ENCODE results near the gene RALGPS2. TPM values are rescaled to one million over a fixed set of nuclear protein-coding genes. Genes with fewer than 3 reads are reported as not detected.

RALGPS2 gene
- total and polyA plus RNA-seq, 2 experiments from 2014 or later: 8.1 to 31.2 TPM

DNA sequence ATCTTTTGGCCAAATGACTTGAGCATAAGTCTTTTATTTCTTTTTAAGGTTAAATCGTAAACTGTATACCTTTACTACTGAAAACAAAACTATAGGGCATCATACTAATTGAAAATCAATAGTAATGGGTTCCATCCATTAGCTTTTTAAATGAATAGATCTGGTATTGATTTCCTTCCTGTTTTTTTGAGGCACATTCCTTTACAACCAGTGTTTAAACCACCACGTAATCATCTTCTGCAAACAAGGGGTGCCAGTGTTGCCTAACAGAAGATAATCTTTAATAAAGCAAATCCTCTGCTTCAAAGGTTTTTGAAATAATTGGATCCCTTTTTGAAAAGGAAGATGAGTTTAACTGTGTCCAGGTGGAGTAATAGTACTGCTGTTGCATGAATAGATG, 194.5 kb downstream of the RALGPS2 start:
- Mint-ChIP-seq H3K4me3 (no peak overlapping the region), H3K27me3 (ENCODE audit: insufficient read depth, low read depth, poor library complexity) (no peaks in the 10 kb centered on the region), H3K27ac (no peak overlapping the region; the same call in 1 of the 2 replicates), H3K36me3 (ENCODE audit: low read depth) (peaks cover 6% of the 10 kb centered on the region; the same call in 1 of the 3 replicates), H3K9me3 (no peaks in the 10 kb centered on the region), H3K4me1 (peaks cover 6% of the 10 kb centered on the region; the same call in 2 of the 3 replicates)
- Histone ChIP-seq H3K9me2 (ENCODE audit: insufficient read depth) (no peaks in the 10 kb centered on the region), H3K4me2 (no peak overlapping the region), H3K79me2 (replicated peaks; ENCODE audit: insufficient read depth) (no peaks in the 10 kb centered on the region), H4K20me1 (replicated peaks; ENCODE audit: insufficient read depth) (no peaks in the 10 kb centered on the region), H3K27me3 (ENCODE audit: insufficient read depth) (no peaks in the 10 kb centered on the region), H3K4me1 (ENCODE audit: insufficient read depth) (no peaks in the 10 kb centered on the region), H2AFZ (no peak overlapping the region), H3K36me3 (ENCODE audit: insufficient read depth) (no peaks in the 10 kb centered on the region), H3K4me3 (no peak overlapping the region), H3K27ac (ENCODE audit: low read depth) (no peak overlapping the region), H3F3A (replicated peaks; ENCODE audit: low read depth) (no peaks in the 10 kb centered on the region)
- DNase-seq (ENCODE audit: low spot score) (no peak), ATAC-seq (no peak)
- no peak for TF ChIP-seq CREB1 (CRISPR knock-in tag; IDR thresholded peaks at IDR 0.05; ENCODE audit: low read depth)
- TF ChIP-seq NANOG (IDR thresholded peaks at IDR 0.05; ENCODE audit: borderline replicate concordance): no peak
- TF ChIP-seq, protein P1, sequence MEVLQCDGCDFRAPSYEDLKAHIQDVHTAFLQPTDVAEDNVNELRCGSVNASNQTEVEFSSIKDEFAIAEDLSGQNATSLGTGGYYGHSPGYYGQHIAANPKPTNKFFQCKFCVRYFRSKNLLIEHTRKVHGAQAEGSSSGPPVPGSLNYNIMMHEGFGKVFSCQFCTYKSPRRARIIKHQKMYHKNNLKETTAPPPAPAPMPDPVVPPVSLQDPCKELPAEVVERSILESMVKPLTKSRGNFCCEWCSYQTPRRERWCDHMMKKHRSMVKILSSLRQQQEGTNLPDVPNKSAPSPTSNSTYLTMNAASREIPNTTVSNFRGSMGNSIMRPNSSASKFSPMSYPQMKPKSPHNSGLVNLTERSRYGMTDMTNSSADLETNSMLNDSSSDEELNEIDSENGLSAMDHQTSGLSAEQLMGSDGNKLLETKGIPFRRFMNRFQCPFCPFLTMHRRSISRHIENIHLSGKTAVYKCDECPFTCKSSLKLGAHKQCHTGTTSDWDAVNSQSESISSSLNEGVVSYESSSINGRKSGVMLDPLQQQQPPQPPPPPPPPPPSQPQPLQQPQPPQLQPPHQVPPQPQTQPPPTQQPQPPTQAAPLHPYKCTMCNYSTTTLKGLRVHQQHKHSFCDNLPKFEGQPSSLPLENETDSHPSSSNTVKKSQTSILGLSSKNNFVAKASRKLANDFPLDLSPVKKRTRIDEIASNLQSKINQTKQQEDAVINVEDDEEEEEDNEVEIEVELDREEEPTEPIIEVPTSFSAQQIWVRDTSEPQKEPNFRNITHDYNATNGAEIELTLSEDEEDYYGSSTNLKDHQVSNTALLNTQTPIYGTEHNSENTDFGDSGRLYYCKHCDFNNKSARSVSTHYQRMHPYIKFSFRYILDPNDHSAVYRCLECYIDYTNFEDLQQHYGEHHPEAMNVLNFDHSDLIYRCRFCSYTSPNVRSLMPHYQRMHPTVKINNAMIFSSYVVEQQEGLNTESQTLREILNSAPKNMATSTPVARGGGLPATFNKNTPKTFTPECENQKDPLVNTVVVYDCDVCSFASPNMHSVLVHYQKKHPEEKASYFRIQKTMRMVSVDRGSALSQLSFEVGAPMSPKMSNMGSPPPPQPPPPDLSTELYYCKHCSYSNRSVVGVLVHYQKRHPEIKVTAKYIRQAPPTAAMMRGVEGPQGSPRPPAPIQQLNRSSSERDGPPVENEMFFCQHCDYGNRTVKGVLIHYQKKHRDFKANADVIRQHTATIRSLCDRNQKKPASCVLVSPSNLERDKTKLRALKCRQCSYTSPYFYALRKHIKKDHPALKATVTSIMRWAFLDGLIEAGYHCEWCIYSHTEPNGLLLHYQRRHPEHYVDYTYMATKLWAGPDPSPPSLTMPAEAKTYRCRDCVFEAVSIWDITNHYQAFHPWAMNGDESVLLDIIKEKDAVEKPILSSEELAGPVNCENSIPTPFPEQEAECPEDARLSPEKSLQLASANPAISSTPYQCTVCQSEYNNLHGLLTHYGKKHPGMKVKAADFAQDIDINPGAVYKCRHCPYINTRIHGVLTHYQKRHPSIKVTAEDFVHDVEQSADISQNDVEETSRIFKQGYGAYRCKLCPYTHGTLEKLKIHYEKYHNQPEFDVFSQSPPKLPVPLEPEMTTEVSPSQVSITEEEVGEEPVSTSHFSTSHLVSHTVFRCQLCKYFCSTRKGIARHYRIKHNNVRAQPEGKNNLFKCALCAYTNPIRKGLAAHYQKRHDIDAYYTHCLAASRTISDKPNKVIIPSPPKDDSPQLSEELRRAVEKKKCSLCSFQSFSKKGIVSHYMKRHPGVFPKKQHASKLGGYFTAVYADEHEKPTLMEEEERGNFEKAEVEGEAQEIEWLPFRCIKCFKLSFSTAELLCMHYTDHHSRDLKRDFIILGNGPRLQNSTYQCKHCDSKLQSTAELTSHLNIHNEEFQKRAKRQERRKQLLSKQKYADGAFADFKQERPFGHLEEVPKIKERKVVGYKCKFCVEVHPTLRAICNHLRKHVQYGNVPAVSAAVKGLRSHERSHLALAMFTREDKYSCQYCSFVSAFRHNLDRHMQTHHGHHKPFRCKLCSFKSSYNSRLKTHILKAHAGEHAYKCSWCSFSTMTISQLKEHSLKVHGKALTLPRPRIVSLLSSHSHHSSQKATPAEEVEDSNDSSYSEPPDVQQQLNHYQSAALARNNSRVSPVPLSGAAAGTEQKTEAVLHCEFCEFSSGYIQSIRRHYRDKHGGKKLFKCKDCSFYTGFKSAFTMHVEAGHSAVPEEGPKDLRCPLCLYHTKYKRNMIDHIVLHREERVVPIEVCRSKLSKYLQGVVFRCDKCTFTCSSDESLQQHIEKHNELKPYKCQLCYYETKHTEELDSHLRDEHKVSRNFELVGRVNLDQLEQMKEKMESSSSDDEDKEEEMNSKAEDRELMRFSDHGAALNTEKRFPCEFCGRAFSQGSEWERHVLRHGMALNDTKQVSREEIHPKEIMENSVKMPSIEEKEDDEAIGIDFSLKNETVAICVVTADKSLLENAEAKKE (CRISPR knock-in tag; IDR thresholded peaks at IDR 0.05): no peak
- no peak for TF ChIP-seq EZH2 (IDR thresholded peaks at IDR 0.05; ENCODE audit: low read depth, unreplicated experiment)
- no peak for TF ChIP-seq POLR2AphosphoS5 (IDR thresholded peaks at IDR 0.05; ENCODE audit: low read depth)
- TF ChIP-seq ZNF114 (CRISPR knock-in tag; IDR thresholded peaks at IDR 0.05): no peak
- TF ChIP-seq, protein P2, sequence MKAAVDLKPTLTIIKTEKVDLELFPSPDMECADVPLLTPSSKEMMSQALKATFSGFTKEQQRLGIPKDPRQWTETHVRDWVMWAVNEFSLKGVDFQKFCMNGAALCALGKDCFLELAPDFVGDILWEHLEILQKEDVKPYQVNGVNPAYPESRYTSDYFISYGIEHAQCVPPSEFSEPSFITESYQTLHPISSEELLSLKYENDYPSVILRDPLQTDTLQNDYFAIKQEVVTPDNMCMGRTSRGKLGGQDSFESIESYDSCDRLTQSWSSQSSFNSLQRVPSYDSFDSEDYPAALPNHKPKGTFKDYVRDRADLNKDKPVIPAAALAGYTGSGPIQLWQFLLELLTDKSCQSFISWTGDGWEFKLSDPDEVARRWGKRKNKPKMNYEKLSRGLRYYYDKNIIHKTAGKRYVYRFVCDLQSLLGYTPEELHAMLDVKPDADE (IDR thresholded peaks at IDR 0.05): no peak

All from GM23338 (cell line).